GM19238 (cell line): ENCODE measurements around the gene SH3GL2.

Source experiments
- DNase-seq: peaks from one replicate; pipeline ENCODE4 v3.0.0; 2011; ENCODE audit warnings: low spot score; ENCODE audit not compliant: insufficient read length

Gene SH3GL2

DNA sequence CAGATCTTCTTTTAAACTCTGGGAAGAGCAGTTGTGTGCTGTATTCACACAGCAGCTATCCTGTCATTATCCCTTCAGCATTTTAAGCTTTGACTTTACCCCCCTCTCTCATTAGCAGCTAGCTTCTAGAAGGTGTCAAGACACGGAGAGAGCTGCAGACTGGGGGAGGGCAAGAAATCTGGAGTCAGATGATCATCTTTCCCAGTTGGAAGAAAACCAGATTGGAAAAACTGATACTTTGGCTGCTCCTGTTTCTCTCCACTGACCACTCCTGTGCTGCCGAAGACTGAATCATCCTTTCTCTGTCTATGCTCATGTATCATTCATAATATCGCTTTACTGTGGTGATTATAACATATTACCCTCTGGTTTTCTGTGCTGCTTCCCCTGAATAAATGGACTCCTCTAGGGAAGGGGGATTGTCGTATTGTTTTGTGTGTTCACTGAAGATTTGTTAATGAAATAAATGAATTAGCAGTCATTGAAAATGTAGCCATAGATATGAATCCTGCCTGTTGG is 75.1 kb downstream of the SH3GL2 start:
- no peak for DNase-seq

DNA sequence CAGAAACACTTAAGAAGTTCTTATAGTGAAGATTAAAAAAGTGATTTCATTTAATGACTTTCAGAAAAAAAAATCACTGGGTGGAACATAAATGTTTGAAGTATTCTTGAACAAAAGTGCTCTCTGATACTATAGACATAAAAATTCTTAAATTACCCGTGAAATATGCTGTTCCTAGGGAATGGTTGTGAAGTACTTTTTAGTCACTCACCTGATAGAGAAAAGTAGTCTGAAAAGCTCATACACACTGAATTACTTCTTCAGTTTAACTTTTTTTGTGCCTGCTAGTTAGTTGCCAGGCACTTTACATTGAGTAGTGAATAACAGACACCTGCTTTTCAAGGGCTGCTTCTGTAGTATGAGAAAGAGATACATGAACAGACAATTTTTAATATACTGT is 78.0 kb downstream of the SH3GL2 start:
- DNase-seq, result no peak

GRCh38 chr9:17658237-17658636 is 79.4 kb downstream of the SH3GL2 start:
- no peak for DNase-seq

DNA sequence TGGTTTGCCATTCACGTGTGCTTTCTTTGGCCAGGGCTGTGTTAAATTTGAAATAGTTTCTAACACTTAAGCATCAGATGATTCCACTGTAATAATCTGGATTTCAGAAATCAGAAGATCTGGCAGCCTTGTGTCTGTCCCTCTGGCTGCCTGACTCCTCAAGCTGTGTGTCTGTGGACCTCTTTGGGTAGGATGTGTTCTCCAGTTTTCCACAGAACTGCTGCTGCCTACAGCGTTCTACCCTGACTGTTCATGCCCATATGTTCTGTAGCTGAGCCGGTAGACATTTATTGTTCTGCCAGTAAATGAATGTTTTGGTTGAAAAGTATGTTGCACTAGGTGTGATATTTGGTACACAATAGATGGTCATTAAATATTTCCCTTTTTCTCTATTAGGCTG is 81.3 kb downstream of the SH3GL2 start:
- no peak for DNase-seq

- no peak for DNase-seq
Observed at GRCh38 chr9:17665450-17665849, 86.6 kb downstream of the SH3GL2 start.

- no peak for DNase-seq
Observed at GRCh38 chr9:17669206-17669605, 90.3 kb downstream of the SH3GL2 start.

DNA sequence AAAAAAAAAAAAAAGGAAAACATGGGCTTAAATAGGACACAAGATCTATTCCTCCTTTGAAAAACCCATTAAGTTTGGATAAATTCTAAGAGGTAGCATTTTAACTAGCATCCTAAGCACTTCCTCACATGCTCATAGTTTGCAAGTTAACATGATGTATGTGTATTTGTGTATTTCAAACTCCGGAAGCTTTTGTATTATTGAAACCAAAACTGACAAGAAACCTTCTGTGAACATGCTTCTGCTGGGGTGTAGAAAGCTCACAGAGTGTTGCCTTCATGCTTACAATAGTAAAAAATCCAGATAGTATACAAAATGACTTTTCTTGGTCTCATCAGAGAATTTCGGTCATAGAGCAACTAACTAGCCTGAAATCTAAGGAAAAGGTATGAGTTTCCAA is 103.8 kb downstream of the SH3GL2 start:
- DNase-seq, result no peak

DNA sequence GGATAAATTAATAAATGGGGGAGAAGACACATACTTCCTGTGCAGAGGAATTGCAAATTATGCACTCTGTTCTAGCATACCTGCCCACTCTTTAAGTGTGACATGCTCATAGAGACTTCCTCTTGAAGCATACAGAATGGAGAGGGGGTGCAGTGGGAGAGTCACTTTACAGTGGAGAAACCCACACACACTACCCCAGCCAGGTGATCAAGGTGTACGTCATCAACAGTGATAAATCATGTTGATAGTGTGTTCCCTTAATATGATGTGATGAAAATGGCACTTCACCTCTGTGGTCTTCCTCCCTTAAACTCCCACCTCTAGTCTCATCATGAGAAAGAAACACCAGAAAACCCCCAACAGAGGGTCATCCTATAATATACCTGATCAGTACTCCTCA is 110.0 kb downstream of the SH3GL2 start:
- no peak for DNase-seq

GRCh38 chr9:17694336-17694735 is 115.5 kb downstream of the SH3GL2 start:
- no peak for DNase-seq

DNA sequence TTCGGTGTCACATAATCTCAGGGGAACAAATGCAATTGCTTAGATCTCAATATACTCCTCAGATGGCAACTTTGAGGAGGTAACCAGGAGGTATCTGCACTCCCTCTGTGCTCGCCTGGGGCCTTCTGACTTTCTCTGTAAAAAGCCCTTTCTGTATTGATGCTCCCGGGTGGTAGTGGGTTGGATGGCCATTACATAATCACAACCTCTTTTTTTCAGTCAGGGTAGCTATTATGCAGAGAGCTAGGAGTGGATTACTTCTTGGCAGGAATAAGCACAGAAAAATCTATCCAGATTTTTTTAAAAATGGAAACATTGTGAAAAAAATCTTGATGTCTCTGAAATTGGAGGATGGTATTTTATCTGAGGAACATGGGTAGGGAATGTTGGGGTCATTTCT is 116.6 kb downstream of the SH3GL2 start:
- DNase-seq, result no peak

GRCh38 chr9:17699615-17700330 is 120.9 kb downstream of the SH3GL2 start:
- no peak for DNase-seq

GRCh38 chr9:17706347-17706746 is 127.5 kb downstream of the SH3GL2 start:
- DNase-seq, result no peak

DNA sequence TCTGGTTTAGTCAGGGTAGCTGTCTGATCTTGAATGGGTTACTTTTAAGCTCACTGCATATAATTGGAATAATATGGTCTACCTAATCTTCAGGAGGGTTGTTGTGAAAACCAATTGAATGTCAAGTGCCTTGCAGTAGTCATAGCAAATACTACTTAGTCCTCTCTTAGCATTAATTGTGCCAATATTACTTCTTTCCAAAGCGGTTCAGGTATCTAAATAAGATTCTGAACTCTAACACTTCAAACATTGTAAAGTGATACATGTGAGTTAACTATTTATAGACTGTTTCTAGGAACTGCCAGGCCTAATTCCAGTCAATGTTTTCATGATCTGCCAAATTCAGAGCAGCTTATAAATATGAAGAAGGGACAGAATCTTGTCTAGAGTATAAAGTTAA is 140.2 kb downstream of the SH3GL2 start:
- no peak for DNase-seq

DNA sequence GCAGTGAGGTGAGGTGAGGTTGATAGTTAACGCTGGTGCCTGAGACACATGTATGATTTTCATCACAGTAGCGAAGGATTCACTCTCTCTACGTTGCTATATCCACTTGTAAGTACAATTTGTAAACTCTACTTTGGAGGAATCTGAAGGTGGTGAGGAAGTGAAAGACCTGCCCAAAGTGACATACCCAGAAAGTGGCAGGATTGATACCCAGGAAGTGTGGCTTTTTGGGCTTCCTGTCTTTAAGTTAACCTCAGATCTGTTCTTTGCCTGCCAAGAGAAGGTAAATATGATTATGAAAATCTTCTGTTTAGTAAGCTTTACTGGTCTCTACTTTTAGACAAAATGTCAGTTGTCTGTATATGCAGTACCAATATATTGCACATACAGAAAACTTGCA is 143.1 kb downstream of the SH3GL2 start:
- DNase-seq, result no peak

DNA sequence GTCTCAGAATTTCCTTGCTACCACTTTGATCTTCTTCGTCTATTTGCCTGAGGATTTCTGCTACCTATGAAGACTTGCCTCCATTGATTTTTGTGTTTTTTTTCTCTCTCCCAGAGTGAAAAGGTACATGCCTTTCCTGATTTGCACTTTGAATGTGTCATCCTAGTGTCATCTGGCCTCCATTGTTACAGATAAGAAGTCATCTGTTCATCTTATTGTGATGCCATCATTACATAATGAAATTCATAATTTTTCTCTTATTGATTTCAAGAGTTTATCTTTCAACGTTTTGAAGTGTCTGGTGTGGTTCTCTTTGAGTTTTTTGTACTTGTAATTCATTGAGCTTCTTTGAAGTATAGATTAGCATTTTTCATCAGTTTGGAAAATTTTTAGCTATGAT is 144.8 kb downstream of the SH3GL2 start:
- no peak for DNase-seq

- DNase-seq, result no peak
Observed at GRCh38 chr9:17725399-17726010, 146.6 kb downstream of the SH3GL2 start.

DNA sequence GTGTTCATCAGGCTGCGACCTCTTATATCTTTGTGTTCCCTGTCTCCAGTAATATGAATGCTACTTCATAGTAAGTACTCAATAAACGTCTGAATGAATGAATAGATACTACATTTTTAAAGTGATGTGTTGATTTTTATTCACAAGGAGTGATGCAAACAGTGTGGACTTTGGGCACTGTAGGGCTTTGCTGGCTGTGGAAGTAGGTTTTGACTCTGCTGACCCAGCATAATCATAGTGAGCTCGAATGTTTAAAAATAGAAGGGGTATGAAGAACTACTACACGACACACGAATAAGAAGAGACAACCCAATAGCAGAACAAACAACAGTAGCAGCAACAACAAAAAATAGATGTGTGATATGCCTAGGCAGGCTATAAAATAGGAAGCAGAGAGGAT is 147.4 kb downstream of the SH3GL2 start:
- no peak for DNase-seq

DNA sequence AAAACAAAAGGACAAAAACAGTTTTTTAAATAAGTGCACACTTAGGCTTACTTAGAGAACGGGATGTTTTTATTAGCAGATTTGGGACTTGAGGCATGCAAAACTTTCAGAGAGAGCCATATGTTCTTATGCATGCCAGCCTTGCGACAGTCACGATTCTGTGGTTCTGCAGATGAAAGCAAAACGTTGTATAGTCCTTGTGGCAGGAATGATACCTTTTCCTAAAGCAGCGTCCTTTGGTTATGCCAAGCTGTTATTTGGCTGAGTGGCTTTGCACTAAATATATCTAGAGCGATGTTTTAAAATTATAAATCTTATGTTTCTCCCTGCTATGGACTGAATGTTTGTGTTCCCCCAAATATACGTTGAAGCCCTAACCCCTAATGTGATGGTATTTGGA is 152.0 kb downstream of the SH3GL2 start:
- no peak for DNase-seq

DNA sequence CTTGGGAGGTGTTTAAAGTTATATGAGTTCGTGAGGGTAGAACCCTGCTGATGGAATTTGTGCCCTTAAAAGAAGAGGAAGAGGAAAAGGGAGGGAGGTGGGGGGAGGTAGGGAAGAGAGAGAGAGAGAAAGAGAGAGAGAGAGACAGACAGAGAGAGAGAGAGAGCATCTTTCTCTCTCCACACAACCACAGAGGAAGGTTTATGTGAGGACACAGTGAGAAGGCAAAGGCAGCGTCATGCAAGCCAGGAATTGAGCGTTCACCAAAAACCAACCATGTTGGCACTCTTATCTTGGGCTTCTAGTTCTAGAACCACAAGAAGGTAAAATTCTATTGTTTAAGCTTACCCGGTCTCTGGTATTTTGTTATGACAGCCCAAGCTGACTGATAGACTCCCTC is 152.4 kb downstream of the SH3GL2 start:
- no peak for DNase-seq

GRCh38 chr9:17734674-17735073 is 155.8 kb downstream of the SH3GL2 start:
- DNase-seq, result no peak

- DNase-seq, result no peak
Observed at GRCh38 chr9:17735859-17736258, 157.0 kb downstream of the SH3GL2 start.

GRCh38 chr9:17739022-17739421 is 160.2 kb downstream of the SH3GL2 start:
- no peak for DNase-seq

GRCh38 chr9:17739736-17740135 is 160.9 kb downstream of the SH3GL2 start:
- DNase-seq, result no peak
